ENCODE data around the gene SDCCAG8. TPM values are rescaled to one million over a fixed set of nuclear protein-coding genes. Genes with fewer than 3 reads are reported as not detected.
A peak's percentile ranks its signal among the peaks of the same experiment; 100 is the strongest.

The SDCCAG8 gene
- total RNA-seq, 4 donors from 2014 or later = 17.5 to 37.6 (median 21.7) TPM

DNA sequence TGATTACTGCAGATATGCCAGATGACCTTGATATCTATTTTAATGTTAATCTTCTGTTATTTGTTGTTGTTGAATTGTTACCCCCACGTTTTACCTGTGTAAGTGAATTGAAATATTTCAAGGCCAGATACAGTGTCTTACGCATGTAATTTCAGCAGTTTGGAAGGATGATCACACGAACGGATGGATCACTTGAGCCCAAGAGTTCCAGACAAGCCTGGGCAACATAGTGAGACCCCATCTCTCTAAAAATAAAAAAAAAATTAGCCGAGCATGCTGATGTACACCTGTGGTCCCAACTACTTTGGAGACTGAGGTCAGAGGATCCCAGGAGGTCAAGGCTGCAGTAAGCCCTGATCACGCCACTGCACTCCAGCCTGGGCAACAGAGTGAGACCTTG is 32.2 kb downstream of the SDCCAG8 start:
- DNase-seq = no peak
- TF ChIP-seq CTCF (IDR thresholded peaks at IDR 0.05) = no peak
- TF ChIP-seq POLR2A (IDR thresholded peaks at IDR 0.05) = no peak
- WGBS, 2 donors = 72 to 80% methylated on average over 6 of the region's 6 CpGs
- Histone ChIP-seq H3K4me3 (no peak overlapping the region), H3K36me3 (peaks cover 0 to 89% (median 3%) of the 10 kb centered on the region in 3 donors), H3K27ac (peak overlapping the region in 3 of 4 donors; percentile 3 to 49 (median 12)), H3K4me1 (peaks cover 0 to 15% (median 4%) of the 10 kb centered on the region in 3 donors), H3K9me3 (no peaks in the 10 kb centered on the region), H3K27me3 (no peaks in the 10 kb centered on the region)
- intact Hi-C loops (cut with DNase I) = no loop called here

DNA sequence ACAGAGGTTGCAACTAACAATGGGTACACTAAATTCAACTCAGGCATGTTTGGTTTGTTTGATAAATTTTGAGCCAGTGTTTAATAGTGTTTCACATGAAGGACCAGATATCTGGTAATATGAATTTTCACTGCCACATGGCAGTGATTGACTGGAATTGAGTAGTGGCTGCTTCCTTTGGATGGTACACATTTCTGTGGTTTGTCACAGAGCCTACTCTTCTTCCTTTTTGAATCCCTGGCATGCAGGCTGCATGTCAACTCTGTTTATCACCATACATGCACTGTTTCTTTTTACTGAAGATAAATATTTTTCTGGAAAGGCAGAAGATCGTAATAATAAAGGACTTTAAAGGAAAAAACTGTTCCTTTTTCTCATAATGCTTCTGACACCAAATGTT is 35.5 kb downstream of the SDCCAG8 start:
- Histone ChIP-seq H3K27ac (no peak overlapping the region), H3K36me3 (peaks cover 0 to 87% (median 6%) of the 10 kb centered on the region in 3 donors), H3K9me3 (no peaks in the 10 kb centered on the region), H3K4me1 (peaks cover 0 to 22% (median 4%) of the 10 kb centered on the region in 3 donors), H3K27me3 (no peaks in the 10 kb centered on the region), H3K4me3 (no peak overlapping the region)
- DNase-seq = no peak
- intact Hi-C loops (cut with DNase I) = no loop called here
- TF ChIP-seq POLR2A (IDR thresholded peaks at IDR 0.05) (no peak), CTCF (IDR thresholded peaks at IDR 0.05) (no peak)
- WGBS, 2 donors = 78 to 91% methylated on average over 1 of the region's 1 CpG

GRCh38 chr1:243292117-243292516 is 36.3 kb downstream of the SDCCAG8 start:
- 93 to 96% methylated on average over 5 of the region's 5 CpGs for WGBS, 2 donors
- Histone ChIP-seq H3K4me3 (no peak overlapping the region), H3K27ac (no peak overlapping the region), H3K36me3 (peaks cover 0 to 86% (median 6%) of the 10 kb centered on the region in 3 donors), H3K9me3 (no peaks in the 10 kb centered on the region), H3K27me3 (no peaks in the 10 kb centered on the region), H3K4me1 (peaks cover 0 to 19% (median 4%) of the 10 kb centered on the region in 3 donors)
- DNase-seq = no peak
- no peak for TF ChIP-seq CTCF (IDR thresholded peaks at IDR 0.05)
- no peak for TF ChIP-seq POLR2A (IDR thresholded peaks at IDR 0.05)
- intact Hi-C loops (cut with DNase I) = no loop called here

GRCh38 chr1:243293941-243294722 is 38.3 kb downstream of the SDCCAG8 start:
- intact Hi-C loops (cut with DNase I) = no loop called here
- no peak for TF ChIP-seq POLR2A (IDR thresholded peaks at IDR 0.05)
- no peak for TF ChIP-seq CTCF (IDR thresholded peaks at IDR 0.05)
- Histone ChIP-seq H3K36me3 (peaks cover 0 to 87% (median 6%) of the 10 kb centered on the region in 3 donors), H3K27me3 (no peaks in the 10 kb centered on the region), H3K9me3 (no peaks in the 10 kb centered on the region), H3K4me3 (no peak overlapping the region), H3K27ac (no peak overlapping the region), H3K4me1 (peaks cover 0 to 7% (median 0%) of the 10 kb centered on the region in 3 donors)
- whole genome bisulfite sequencing, 2 donors = 58 to 65% methylated on average over 4 of the region's 4 CpGs
- no peak for DNase-seq

- intact Hi-C loops (cut with DNase I) = no loop called here
- WGBS, 2 donors = 27 to 57% methylated on average over 3 of the region's 3 CpGs
Measured at GRCh38 chr1:243294723-243295121, 38.9 kb downstream of the SDCCAG8 start.

More at GRCh38 chr1:243294723-243295121, 38.9 kb downstream of the SDCCAG8 start:
- Histone ChIP-seq H3K27ac (no peak overlapping the region), H3K4me3 (no peak overlapping the region), H3K4me1 (peaks cover 0 to 7% (median 0%) of the 10 kb centered on the region in 3 donors), H3K9me3 (no peaks in the 10 kb centered on the region), H3K36me3 (peaks cover 0 to 87% (median 6%) of the 10 kb centered on the region in 3 donors), H3K27me3 (no peaks in the 10 kb centered on the region)
- TF ChIP-seq POLR2A (IDR thresholded peaks at IDR 0.05) (no peak), CTCF (IDR thresholded peaks at IDR 0.05) (no peak)
- no peak for DNase-seq

All from esophagus squamous epithelium (tissue), 5 donors.